GM19463 (cell line): ENCODE results near the gene COL16A1.
A peak's percentile ranks its signal among the peaks of the same experiment; 100 is the strongest.

Experiments used
- ATAC-seq: cut with Tn5 transposase; IDR thresholded peaks from one replicate; pipeline ENCODE4 v1.9.1; 2021; ENCODE audit warnings: mild to moderate bottlenecking, moderate library complexity; ENCODE audit not compliant: unreplicated experiment

COL16A1 gene

DNA sequence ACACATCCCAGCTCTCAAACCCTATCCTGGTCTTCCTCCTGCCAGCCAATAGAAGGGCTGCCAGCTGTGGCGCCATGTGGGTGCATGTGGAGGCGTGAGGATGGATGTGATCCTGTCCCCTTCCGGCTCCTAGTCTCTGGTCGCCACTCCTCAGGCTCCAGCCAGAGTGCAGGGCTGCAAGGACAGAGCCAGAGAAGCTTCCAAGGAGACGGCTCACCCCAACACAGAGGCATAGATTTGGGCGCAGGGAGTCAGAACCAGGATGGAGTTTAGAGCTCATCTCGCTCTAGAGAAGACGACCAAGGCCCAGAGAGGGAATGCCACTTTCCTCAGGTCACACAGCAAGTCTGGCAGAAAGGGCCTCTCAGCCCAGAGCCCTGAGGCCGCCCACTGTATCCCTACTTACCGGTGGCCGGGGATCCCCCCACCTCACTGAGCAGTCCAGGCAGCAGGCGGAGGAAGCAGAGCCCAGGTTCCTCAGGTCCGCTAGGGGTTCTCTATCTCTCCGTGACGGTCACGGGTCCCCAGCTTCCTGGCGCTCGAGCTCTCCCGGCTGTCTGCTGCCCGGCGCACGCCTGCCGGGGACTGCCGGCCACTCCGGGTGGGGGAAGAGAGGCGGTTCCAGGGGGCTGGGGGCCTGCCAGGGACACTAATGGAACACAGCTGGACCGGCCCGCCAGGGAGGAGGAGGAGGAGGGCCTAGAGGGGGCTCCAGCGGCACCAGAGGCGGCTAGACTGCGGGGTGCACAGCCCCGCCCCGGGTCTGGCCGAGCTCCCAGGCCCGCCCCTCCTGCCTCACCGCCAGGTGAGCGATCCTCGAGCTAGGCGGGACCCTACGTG lies at the start of gene COL16A1:
COL16A1 (minus strand) TSS at position 587 of the 840 bp plus-strand sequence. CDS start 1,824 bp downstream, outside the sequence.
- ATAC-seq = no peak

DNA sequence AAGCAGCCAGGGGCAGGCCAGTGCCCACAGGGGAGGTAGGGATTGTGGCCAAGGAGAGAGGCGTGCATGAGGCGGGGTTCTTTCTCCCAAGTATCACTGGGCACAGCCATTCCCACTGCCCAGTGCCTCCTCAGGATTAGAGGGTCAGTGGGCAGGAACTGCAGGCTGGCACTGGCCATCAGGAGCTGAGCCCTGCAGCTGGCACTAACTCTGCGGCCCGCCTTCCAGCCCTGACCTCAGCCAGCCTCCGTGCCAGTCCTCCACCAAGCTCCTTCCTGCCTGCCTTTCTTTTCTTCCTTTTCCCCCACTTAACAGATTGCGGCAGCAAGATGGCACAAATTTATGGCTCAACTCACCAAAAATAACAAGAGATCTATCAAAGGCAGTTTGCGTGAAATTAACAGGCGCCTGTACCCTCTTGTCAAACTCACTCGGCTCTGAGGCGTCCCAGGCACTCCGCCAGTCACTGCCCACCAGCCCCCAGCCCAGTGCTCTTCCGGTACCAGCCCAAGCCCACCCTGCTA lies 49.2 kb upstream of the COL16A1 start:
- no peak for ATAC-seq

DNA sequence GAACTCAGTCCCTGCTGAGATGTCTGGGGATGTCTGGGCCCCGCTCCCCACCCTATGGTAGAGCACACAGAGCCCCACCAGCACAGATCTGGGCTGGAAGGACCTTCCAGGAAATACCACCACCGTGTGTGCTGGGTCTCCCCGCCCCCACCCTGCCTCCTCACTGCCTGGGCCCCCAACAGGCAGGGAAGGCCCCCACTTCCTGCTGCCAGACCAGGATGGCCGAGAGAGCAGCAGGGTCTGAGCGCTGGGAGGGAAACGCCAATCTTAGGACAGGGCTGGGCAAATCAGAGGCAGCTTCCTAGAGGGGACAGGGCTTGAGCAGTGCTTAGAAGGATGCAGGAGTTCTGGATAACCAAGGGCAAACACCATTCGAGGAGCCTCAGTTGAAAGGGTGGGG lies 48.4 kb upstream of the COL16A1 start:
- no peak for ATAC-seq

DNA sequence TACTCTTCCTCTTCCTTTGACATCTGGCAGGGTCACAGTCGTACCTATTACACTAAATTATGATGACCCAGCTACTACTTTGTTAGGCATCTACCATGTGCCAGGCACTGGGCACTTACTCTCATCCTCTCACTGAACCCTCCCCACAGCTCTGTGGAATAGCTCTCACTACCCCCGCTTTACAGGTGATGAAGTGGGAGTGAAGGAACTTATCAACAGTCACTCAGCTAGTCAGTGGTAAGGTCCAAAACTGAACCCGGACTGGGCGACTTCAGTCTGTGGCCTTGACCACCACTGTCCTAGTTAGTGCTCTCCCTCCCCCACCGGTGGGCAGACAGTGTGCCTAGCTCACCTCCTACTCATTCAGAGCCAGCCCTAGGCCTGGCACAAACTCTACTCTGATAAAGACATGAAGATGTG lies 48.0 kb upstream of the COL16A1 start:
- ATAC-seq = no peak

DNA sequence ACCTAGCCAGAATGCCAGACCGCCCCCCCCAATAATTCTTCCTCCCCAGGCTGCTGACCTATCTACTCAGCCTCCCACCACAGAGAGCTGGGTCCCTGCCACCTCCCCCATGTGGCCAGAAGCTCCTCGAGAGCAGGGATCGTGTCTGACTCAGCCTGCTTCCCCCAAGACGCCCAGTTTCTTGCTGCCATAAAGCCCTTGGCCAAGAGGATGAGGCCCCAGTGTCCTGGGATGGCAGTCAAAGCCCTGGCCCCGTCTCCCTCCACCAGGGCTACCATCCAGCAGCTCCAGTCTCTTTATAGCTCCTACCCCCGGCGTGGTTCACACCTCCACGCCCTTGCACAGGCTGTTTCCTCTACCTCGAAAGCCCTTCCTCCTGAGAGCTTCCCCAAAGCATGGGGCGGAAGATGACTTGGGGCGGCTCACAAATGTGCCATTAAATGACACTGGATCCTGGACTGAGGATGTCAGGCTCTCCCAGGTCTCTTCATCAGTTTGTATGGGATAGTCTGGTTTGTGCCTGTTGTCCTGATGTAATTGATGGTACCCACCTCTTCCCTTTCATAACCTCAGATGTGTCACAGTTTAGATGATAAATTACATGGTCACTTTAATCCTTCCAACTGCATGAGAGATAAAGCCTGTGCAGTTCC lies 47.2 kb upstream of the COL16A1 start:
- no peak for ATAC-seq

DNA sequence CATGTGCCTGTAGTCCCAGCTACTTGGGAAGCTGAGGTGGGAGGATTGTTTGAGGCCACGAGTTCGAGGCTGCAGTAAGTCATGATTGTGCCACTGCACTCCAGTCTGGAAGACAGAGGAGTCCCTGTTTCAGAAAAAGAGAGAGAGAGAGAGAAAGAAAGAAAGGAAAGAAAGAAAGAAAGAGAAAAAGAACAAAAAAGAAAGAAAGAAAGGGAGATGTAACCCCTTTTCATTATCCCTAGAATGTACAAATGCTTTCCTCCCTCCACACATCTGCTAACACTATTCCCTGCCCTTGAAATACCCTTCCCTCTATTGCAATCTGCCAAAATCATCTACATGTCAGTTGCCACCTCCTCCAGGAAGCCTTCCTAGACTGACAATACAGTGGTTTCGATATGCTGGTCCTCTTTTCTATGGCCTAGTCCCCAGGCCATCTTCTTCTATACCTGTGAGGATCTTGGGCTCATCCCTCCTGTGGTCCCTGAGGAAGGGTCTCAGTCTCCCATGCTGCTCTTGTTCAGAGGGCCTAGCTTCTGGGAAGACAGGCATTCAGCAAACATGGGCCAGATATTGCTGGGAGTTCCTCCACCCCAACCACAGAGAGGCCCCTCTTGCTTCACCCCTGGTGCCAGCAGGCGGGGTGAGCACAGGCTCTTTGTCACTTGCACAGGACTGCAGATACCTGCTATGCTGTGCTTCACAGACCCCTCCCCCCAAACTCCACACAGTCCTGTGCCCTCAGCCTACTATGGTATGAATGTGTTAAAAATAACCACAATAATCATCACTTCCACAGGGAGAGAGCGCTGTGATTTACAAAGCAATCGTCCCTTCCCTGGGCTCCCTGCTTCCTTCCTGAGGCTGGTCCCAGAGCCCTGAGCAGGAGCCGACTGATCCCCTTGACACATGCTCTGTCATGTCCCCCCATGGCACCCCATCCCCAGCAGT lies 46.2 kb upstream of the COL16A1 start:
- ATAC-seq = no peak

DNA sequence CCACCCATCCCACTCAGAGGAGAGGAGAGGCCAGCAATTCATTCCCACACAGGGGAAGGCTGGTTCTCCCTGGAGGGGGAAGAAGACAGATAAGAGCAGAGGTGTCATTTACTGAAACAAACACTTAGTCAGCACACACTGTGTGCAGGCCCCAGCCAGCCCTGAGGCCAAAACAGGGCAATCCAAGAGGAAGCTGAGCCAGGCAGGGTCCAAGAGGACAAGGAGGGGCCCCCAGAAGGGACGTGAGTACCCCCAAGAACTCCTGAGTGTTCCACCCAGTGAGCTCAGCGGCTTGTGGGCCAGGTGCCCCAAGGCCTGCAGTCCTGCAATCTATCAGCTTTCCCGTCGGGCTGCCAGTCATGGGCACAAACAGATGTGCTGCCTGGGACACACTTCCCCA lies 44.5 kb upstream of the COL16A1 start:
- ATAC-seq = no peak

DNA sequence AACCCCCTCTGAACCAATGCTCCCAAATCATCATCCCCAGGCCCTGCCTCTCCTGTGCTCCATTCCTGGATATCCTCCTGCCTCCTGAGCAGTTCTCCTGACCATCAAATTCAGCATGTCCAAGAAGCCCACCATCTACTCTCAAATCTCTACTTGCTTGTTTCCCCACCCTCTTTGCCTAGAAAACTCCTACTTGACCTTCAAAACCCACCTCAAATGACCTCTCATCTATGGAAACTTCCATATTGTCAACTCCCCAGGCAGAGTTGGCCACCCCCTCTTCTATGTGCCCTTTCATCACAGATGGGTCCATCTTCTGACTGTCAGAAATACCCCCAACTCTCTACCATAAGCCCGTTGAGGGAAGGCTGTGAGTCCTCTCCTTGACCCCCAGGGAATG lies 43.5 kb upstream of the COL16A1 start:
- ATAC-seq = no peak

DNA sequence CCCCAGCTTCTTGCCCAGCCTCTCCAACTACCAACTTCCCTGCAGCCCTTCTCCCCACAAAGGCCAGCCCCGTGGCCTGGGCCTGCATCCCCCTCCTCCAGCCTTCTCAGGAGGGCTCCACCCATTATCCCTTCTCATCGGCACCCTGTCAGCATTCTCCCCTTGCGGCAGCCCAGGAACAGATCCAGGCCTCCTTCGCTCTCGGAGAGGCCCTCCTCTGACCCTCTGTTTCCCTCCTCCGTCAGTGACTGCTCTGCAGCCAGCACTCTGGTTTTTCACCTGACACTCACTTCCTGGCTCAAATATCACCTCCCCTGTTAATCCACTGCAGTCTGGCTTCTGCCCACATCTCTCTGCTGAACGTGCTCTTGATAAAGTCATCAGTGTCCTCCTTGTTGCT lies 42.9 kb upstream of the COL16A1 start:
- no peak for ATAC-seq

DNA sequence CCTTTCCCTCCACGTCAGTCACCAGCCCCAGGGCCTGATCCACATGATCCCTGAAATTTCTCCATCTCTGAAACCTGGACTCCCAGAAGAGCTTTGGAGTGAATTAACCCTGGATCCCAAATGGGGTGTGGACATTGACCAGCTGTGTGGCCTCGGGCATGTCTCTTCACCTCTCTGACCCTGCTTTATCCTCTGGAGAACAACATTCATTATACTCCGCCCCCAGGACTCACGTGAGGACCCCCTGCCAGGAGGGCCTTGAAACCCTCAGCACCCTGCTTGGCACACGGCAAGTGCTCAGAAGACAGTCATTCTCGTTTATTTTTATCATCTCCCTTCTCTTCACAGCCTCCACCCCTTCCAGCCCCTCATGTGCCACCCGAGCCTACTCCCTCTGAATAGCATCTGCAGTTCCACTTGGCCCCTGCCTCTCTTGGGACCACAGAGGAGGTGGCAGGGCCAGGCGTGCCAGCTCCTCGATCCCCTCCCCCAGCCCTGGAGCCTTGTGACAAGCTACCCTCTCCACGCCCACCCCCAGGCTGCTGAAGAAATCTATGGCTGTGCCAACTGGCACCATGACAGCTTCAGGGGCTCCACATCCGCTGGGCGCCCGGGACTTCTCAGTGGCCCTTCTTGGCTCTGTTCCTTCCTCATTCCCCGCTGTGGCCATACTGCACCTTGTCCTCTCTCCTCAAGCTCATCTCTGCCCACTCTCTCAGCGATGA lies 42.3 kb upstream of the COL16A1 start:
- ATAC-seq = no peak

DNA sequence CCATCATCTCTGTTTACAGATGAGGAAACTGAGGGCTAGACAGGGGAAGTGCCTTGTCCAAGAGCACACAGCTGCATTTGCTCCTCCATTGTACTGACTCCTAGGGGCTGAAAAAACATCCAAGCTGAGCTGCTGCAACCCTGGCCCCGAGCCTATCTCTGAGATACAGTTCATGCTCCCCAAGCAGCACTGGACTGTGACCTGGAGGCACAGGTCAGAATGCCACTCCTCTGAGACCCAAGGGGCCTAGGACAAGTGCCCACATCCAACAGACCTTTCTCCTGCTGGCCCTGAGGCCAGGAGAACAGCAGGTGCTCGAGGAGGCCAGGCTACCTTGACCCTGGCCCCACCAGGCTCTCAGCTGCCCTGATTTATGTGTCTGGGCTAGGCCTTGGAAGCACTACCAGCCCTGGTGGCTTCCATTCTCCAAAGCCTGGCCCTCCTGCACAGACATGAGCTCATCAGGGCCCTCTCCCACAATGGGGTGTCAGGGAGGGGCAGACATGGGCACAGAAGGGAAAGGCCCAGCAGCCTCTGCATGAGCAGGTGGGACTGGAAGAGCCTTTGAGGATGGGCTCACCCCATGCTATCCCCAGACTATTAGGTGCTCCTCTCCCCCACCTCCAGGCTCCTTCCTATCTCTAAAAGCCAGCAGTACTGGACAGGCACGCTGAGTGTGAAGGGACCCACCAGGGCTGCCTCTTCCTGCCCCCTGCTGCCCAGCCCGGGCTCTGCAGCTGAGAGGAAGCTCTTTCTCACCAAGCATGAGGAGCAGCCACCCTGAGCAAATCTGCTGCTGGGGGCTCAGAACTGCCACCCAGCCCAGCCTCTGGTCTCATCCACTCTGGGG lies 41.5 kb upstream of the COL16A1 start:
- ATAC-seq = no peak

DNA sequence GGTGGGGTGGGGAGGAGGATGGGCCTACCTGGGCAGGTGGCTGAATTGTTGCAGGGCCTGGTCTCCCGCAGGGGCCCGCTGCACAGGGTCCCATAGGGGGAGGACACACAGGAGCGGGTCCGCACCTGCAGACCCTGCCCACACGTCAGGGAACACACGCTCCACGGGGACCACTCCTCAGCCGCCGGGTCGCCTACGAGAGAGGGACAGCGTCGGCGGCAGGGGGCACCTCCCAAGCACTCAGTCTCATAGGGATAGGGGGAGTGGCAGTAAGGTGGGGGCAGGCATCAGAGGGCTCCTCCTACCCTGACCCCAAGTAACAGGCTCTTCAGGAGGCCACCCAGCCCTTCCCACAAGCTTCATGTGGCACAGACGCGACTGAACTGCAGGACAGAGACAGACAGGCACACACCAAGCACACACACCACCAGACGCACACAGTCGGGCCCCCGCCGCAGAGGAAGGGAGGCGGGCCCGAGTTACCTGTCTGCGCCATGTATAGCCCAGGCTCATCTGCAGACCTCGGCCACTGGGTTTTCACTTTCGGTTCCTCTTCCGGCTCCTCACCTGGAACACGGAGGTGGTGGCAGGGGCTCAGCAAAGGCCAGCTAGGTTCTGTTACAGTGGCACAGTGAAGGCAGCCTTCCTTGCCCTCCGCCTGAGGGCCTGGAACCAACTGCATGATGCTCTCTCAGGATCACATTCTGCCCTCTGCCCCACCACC lies 40.5 kb upstream of the COL16A1 start:
- ATAC-seq = peak; percentile 61

DNA sequence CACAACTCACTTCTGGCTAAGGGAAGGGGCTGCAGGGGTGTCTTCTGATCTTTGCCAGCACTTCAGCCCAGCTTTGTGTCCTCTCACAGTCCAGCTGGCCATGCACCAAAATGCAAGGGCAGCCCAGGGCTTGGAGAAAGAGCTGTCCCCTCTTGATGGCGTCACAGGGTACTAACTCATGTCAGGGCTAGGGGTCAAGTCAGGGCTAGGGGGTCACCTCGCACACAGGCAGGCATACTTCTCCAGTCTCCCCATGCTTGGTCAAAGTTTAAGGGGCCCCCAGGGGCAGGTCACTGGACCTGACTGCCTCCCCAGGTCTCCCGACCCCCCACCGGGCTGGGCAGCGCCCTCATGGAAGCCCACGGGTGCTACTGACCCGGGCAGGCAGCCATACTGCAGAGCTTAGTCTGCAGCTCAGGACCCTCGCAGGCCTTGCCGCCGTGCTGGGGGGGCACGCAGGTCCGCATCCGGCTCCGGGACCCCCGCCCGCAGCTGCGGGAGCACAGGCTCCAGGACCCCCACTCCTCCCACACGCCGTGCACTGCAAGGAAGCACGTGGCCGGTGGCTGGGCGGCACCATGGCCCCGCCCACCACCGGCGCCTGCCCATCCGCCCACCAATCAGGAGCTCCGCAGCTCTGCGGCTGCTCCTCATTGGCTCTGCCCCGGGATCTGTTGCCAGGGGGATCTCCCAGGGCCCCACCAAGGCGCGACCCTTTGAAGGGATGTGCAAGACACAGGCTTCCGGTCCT lies 38.8 kb upstream of the COL16A1 start:
- no peak for ATAC-seq

DNA sequence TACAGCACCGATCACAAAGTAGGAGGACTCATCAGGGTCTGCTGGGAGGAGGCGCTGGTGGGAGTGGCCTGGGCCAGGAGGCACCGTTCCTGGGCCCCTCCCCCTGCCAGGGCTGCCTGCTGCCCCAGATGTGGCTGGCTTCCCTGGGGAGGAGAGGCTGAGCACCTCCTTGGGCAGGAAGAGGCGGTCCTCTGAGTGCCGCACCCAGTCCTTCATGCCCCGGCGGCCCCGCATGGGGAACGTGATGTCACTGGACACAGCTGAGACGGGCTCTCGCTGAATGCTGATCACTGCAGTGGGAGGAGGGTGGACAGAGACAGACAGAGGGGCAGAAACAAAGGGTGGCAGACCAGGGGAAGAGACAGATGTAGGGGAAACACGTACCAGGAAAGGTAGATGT lies 35.5 kb upstream of the COL16A1 start:
- no peak for ATAC-seq

DNA sequence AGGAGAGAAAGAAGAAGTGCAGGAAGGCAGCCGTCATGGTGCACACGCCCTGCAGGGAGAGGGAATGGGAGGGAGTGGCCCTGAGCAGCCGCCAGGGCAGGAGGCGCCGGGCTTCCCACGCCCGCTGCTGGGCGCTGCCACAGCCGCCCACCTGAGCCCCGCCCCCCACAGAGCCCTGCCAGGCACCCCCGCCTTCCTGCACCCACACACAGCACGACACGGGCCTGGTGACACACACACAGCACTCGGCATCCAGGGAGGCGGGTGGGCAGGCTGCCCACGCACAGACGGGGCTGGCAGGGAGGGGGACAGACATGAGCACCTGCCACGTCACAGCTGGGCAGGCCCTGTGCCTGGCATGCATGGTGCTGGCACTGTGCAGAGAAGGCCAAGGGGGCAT lies 32.9 kb upstream of the COL16A1 start:
- ATAC-seq = no peak

DNA sequence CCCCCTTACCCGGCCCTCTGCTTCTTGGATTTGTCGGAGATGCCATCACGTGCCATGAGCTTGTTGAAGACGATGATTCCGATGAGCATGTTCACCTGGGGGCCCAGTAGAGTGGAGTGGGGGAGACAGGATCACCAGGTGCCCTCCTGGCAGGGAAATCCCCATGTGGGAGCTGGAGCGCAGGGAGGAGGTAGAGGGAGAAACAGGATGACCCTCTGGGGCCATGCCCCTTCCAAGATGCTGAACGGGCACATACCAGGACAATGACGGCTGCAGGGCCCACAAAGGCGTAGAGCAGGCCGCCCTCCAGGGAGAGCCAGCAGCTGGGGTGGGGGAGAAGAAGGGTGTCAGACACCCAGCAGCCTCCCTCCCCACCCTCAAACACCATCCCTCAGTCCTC lies 31.8 kb upstream of the COL16A1 start:
- ATAC-seq = no peak

DNA sequence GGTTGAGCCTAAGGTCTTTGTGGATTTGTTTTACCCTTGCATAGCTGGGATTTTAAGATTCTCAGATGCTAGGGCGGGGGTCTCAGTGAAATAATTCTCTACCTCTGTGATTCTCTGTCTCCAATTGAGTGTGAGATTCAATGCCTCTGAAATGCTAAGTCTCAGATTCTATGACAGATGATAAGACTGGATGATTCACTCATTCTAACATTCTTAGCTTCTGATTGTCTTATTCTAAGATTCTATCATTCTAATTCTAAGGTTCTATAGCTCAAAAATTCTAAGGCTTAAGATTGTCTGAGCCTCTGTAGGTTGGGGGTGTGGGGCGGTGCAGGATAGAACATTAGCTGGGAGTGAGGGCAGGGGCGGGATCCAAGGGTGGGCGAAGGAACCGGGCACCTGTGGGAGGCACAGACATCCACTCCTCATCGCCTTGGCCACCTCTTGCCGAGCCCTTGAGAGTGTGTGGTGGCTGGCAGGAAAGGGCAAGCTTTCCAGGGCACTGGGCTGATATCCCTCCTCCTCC lies 30.8 kb upstream of the COL16A1 start:
- ATAC-seq = no peak
